Loucy (cell line): ENCODE results near the gene KRT37.

ENCODE experiments used
- H2AFZ ChIP-seq: fragments of 200-600 bp; sonication (generic); 2 replicates; pipeline ENCODE4 v1.6.0; 2016; ENCODE audit warnings: antibody characterized with exemption, mild to moderate bottlenecking, low read length, moderate library complexity
- H3F3A ChIP-seq: fragments of 200-600 bp; 2 replicates; pipeline ENCODE4 v1.6.0; 2016; ENCODE audit warnings: antibody characterized with exemption, low read depth, mild to moderate bottlenecking
- H3K27me3 ChIP-seq: fragments of 200-600 bp; sonication (generic); 2 replicates; pipeline ENCODE4 v1.6.1; 2014; ENCODE audit warnings: low read length, mild to moderate bottlenecking; ENCODE audit not compliant: insufficient read depth, poor library complexity, severe bottlenecking
- H3K36me3 ChIP-seq: fragments of 200-600 bp; sonication (generic); 2 replicates; pipeline ENCODE4 v1.6.1; 2016; ENCODE audit warnings: low read length; ENCODE audit not compliant: insufficient read depth
- H3K4me1 ChIP-seq: fragments of 200-600 bp; sonication (generic); 2 replicates; pipeline ENCODE4 v1.5.1; 2014; ENCODE audit warnings: low read length, mild to moderate bottlenecking; ENCODE audit not compliant: insufficient read depth, poor library complexity, severe bottlenecking
- H3K4me2 ChIP-seq: fragments of 200-600 bp; sonication (generic); 2 replicates; pipeline ENCODE4 v1.6.0; 2014; ENCODE audit warnings: antibody characterized with exemption, low read length, low read depth, mild to moderate bottlenecking; ENCODE audit not compliant: poor library complexity, severe bottlenecking
- H3K4me3 ChIP-seq: fragments of 200-600 bp; sonication (generic); 2 replicates; pipeline ENCODE4 v1.5.1; 2014; ENCODE audit warnings: low read length, mild to moderate bottlenecking, mixed read lengths; ENCODE audit not compliant: poor library complexity, severe bottlenecking
- H3K79me2 ChIP-seq: fragments of 200-600 bp; sonication (generic); 2 replicates; pipeline ENCODE4 v1.6.1; 2014; ENCODE audit warnings: low read length; ENCODE audit not compliant: insufficient read depth
- H3K9ac ChIP-seq: fragments of 200-600 bp; sonication (generic); 2 replicates; pipeline ENCODE4 v1.6.0; 2014; ENCODE audit warnings: mild to moderate bottlenecking, low read depth, low read length, moderate library complexity; ENCODE audit not compliant: poor library complexity, severe bottlenecking
- H3K9me2 ChIP-seq: fragments of 200-600 bp; sonication (generic); replicated peaks from 2 replicates; pipeline ENCODE4 v1.6.1; 2016; ENCODE audit warnings: low read depth, low read length, mixed read lengths
- H3K9me3 ChIP-seq: fragments of 200-600 bp; sonication (generic); 2 replicates; pipeline ENCODE4 v1.6.1; 2014; ENCODE audit warnings: mild to moderate bottlenecking, antibody characterized with exemption, low read length, low read depth; ENCODE audit not compliant: insufficient read depth
- H4K20me1 ChIP-seq: fragments of 200-600 bp; sonication (generic); 2 replicates; pipeline ENCODE4 v1.6.0; 2014; ENCODE audit warnings: antibody characterized with exemption, low read length, mild to moderate bottlenecking; ENCODE audit not compliant: insufficient read depth, poor library complexity, severe bottlenecking
- CTCF ChIP-seq: fragments of 200-600 bp; sonication (generic); conservative IDR thresholded peaks from 2 replicates; pipeline ENCODE4 v1.5.1; 2014; ENCODE audit warnings: mild to moderate bottlenecking, antibody characterized with exemption, low read length
- EZH2phosphoT487 ChIP-seq: fragments of 200-600 bp; IDR thresholded peaks from 2 replicates; pipeline ENCODE4 v1.6.1; 2018; ENCODE audit warnings: antibody characterized with exemption, mild to moderate bottlenecking, moderate library complexity, borderline replicate concordance

KRT37 gene

GRCh38 chr17:41403404-41404023 is 20.9 kb downstream of the KRT37 start:
- Histone ChIP-seq H4K20me1 (no peaks in the 10 kb centered on the region), H3K79me2 (no peaks in the 10 kb centered on the region), H3F3A (no peaks in the 10 kb centered on the region), H3K9ac (no peak overlapping the region), H2AFZ (no peak overlapping the region), H3K4me1 (peaks cover 3% of the 10 kb centered on the region), H3K9me2 (no peaks in the 10 kb centered on the region), H3K27me3 (no peaks in the 10 kb centered on the region), H3K9me3 (no peaks in the 10 kb centered on the region), H3K4me2 (no peak overlapping the region), H3K36me3 (no peaks in the 10 kb centered on the region), H3K4me3 (no peak overlapping the region)
- no peak for TF ChIP-seq EZH2phosphoT487
- no peak for TF ChIP-seq CTCF

GRCh38 chr17:41402161-41402560 is 22.2 kb downstream of the KRT37 start:
- no peaks in the 10 kb centered on the region for H3F3A ChIP-seq
- no peaks in the 10 kb centered on the region for H3K36me3 ChIP-seq
- H3K9ac ChIP-seq = no peak overlapping the region
- peaks cover 3% of the 10 kb centered on the region for H3K4me1 ChIP-seq
- H3K79me2 ChIP-seq = no peaks in the 10 kb centered on the region
- no peaks in the 10 kb centered on the region for H4K20me1 ChIP-seq
- H3K4me3 ChIP-seq = no peak overlapping the region
- no peak overlapping the region for H2AFZ ChIP-seq
- no peaks in the 10 kb centered on the region for H3K9me2 ChIP-seq
- TF ChIP-seq CTCF = no peak
- H3K9me3 ChIP-seq = no peaks in the 10 kb centered on the region
- no peak overlapping the region for H3K4me2 ChIP-seq
- H3K27me3 ChIP-seq = no peaks in the 10 kb centered on the region

- no peaks in the 10 kb centered on the region for H3K4me1 ChIP-seq
- no peaks in the 10 kb centered on the region for H3K9me2 ChIP-seq
- no peaks in the 10 kb centered on the region for H3F3A ChIP-seq
- H3K4me3 ChIP-seq = no peak within 1 kb of the TSS
- no peaks in the 10 kb centered on the region for H3K27me3 ChIP-seq
- H2AFZ ChIP-seq = no peak within 1 kb of the TSS
- no peak within 1 kb of the TSS for H3K4me2 ChIP-seq
- no peaks in the 10 kb centered on the region for H3K9me3 ChIP-seq
- TF ChIP-seq CTCF (no peak), EZH2phosphoT487 (no peak)
- H3K9ac ChIP-seq = no peak within 1 kb of the TSS
- no peaks in the 10 kb centered on the region for H4K20me1 ChIP-seq
- no peaks in the 10 kb centered on the region for H3K79me2 ChIP-seq
- no peaks in the 10 kb centered on the region for H3K36me3 ChIP-seq
These were observed 27.3 kb downstream of the KRT37 start, which contains the start of gene KRT31 for GRCh38 chr17:41396996-41397660. Gene KRT31 (minus strand): TSS chr17:41397608. CDS start chr17:41397539, 69 bp downstream.
